K562 (cell line): ENCODE results near the gene TLR6. TPM values are rescaled to one million over a fixed set of nuclear protein-coding genes. Genes with fewer than 3 reads are reported as not detected.

ENCODE experiments used
- ATAC-seq: fragments of 200-7000 bp; cut with Tn5 transposase; 3 replicates; pipeline ENCODE4 v1.9.1; 2020; ENCODE audit warnings: moderate library complexity
- BruUV-seq: library from RNA; stranded (reverse); fragments of 400-500 nt; replicated peaks from 2 replicates; lab custom pipeline; 2021; lab: Mats Ljungman, UMichigan
- CTCF ChIA-PET: fragments of 300-600 bp; formaldehyde crosslinking; extraction: SDS; loops from one replicate; lab custom pipeline; 2021; ENCODE audit warnings: low intra/inter-chr PET ratio; lab: Yijun Ruan, JAX
- POLR2A ChIA-PET: fragments of 300-600, 350-650 bp; sonication (Branson Sonifier 250); formaldehyde crosslinking; extraction: SDS; loops from one replicate; lab custom pipeline; 2021; ENCODE audit warnings: antibody characterized with exemption, inconsistent platforms; lab: Yijun Ruan, JAX
- DNase-seq, 4 experiments: peaks; one replicate each; pipeline versions ENCODE4 v3.0.0 to v3.0.0-alpha.2; 2011 to 2018; ENCODE audit warnings: low spot score in 3 of 4, mixed read lengths in 3 of 4; ENCODE audit errors: extremely low read depth in 1 of 4
- FAIRE-seq: peaks from 2 replicates; lab custom pipeline; 2011; peaks lifted over from hg19 to GRCh38; lab: Jason Lieb, UNC
- H2AFZ ChIP-seq: 2 replicates; pipeline ENCODE4 v1.6.0; 2011; ENCODE audit warnings: low read depth, low read length, control low read depth, inconsistent platforms
- H3K27ac ChIP-seq: fragments of 200-600 bp; 3 replicates; pipeline ENCODE4 v1.8.0; 2011; ENCODE audit warnings: low read depth, mild to moderate bottlenecking, control low read depth, inconsistent platforms, low read length, moderate library complexity, mixed read lengths; ENCODE audit errors: extremely low read depth
- H3K27me3 ChIP-seq, 2 experiments: fragments of 300-600 bp in 1 of 2; 2 replicates in 1 of 2; 3 replicates in 1 of 2; pipeline versions ENCODE4 v1.6.0 to v1.8.0; 2011; ENCODE audit warnings: inconsistent platforms in 2 of 2, low read length in 2 of 2, mild to moderate bottlenecking in 1 of 2, mixed read lengths in 1 of 2, moderate library complexity in 1 of 2; ENCODE audit not compliant: control insufficient read depth in 2 of 2, insufficient read depth in 2 of 2
- H3K36me3 ChIP-seq: fragments of 300-600 bp; 3 replicates; pipeline ENCODE4 v1.8.0; 2011; ENCODE audit warnings: mild to moderate bottlenecking, low read length, inconsistent platforms; ENCODE audit not compliant: control insufficient read depth, insufficient read depth
- H3K4me1 ChIP-seq, 2 experiments: fragments of 200-600 bp in 1 of 2; replicated peaks in 1 of 2; 2 replicates in 1 of 2; 3 replicates in 1 of 2; pipeline versions ENCODE4 v1.5.1 to v1.8.0; 2011; ENCODE audit warnings: inconsistent platforms in 2 of 2, low read length in 2 of 2, mild to moderate bottlenecking in 1 of 2, mixed read lengths in 1 of 2, moderate library complexity in 1 of 2; ENCODE audit not compliant: control insufficient read depth in 2 of 2, insufficient read depth in 2 of 2
- H3K4me2 ChIP-seq: 2 replicates; pipeline ENCODE4 v1.6.1; 2011; ENCODE audit warnings: low read length, control low read depth, inconsistent platforms, mixed read lengths; ENCODE audit not compliant: insufficient read depth
- H3K4me3 ChIP-seq: fragments of 200-600 bp; sonication (generic), shearing (Covaris generic); 2 replicates; pipeline ENCODE4 v1.5.1; 2016; ENCODE audit warnings: control low read depth, inconsistent platforms
- H3K79me2 ChIP-seq: fragments of 200-600 bp; 3 replicates; pipeline ENCODE4 v1.8.0; 2011; ENCODE audit warnings: low read length, inconsistent platforms; ENCODE audit not compliant: control insufficient read depth, insufficient read depth
- H3K9ac ChIP-seq, 2 experiments: 2 replicates each; pipeline versions ENCODE4 v1.6.0 to v1.6.1; 2011; ENCODE audit warnings: low read depth in 2 of 2, low read length in 2 of 2, control low read depth in 1 of 2, inconsistent platforms in 1 of 2, mild to moderate bottlenecking in 1 of 2, mixed read lengths in 1 of 2; ENCODE audit not compliant: insufficient read depth in 1 of 2
- H3K9me1 ChIP-seq: one replicate; pipeline ENCODE4 v1.6.0; 2011; ENCODE audit warnings: inconsistent platforms, mild to moderate bottlenecking, low read length, moderate library complexity; ENCODE audit not compliant: control insufficient read depth, insufficient read depth
- H3K9me3 ChIP-seq: replicated peaks from 2 replicates; pipeline ENCODE4 v1.5.1; 2011; ENCODE audit warnings: low read depth, low read length, inconsistent platforms; ENCODE audit not compliant: control insufficient read depth, insufficient read depth
- H4K20me1 ChIP-seq: replicated peaks from 2 replicates; pipeline ENCODE4 v1.6.1; 2011; ENCODE audit warnings: low read length, inconsistent platforms, mixed read lengths; ENCODE audit not compliant: control insufficient read depth, insufficient read depth
- CBX1 ChIP-seq: sonication (generic); IDR thresholded peaks from 2 replicates; pipeline ENCODE4 v1.6.1; 2016; ENCODE audit warnings: antibody characterized with exemption, low read depth, mild to moderate bottlenecking
- CTCF ChIP-seq, 3 experiments: IDR thresholded peaks in 2 of 3; conservative IDR thresholded peaks in 1 of 3; 2 replicates each; pipeline ENCODE4 v1.5.1; 2011 to 2012; ENCODE audit warnings: low read length in 3 of 3, mild to moderate bottlenecking in 3 of 3, control low read depth in 2 of 3, improper control_type of control experiment in 1 of 3, inconsistent platforms in 1 of 3, low read depth in 1 of 3, mixed read lengths in 1 of 3, moderate library complexity in 1 of 3; ENCODE audit not compliant: insufficient read depth in 2 of 3
- DEAF1 ChIP-seq: fragments of 450-650 bp; formaldehyde crosslinking; IDR thresholded peaks from 2 replicates; pipeline ENCODE4 v1.4.0; 2020; ENCODE audit warnings: mild to moderate bottlenecking, moderate library complexity
- EP300 ChIP-seq: IDR thresholded peaks from 2 replicates; pipeline ENCODE4 v1.6.1; 2012; ENCODE audit warnings: low read length, improper control_type of control experiment
- POLR2H ChIP-seq: IDR thresholded peaks from 2 replicates; pipeline ENCODE4 v1.6.1; 2016; ENCODE audit warnings: missing genetic modification characterization, low read depth, mild to moderate bottlenecking, control low read depth, missing compliant biosample characterization, moderate library complexity
- RAD21 ChIP-seq, 2 experiments: fragments of 250-450 bp in 1 of 2; fragments of 450-650 bp in 1 of 2; sonication (Bioruptor Pico) in 1 of 2; formaldehyde crosslinking in 1 of 2; IDR thresholded peaks in 1 of 2; conservative IDR thresholded peaks in 1 of 2; 2 replicates each; pipeline versions ENCODE4 v1.4.0 to v1.8.0; 2020 to 2022; ENCODE audit warnings: mild to moderate bottlenecking in 2 of 2, moderate library complexity in 1 of 2
- REST ChIP-seq, 2 experiments: fragments of 450-650 bp; formaldehyde crosslinking in 1 of 2; IDR thresholded peaks; 2 replicates each; pipeline versions ENCODE4 v1.4.0 to v1.6.1; 2014 to 2020; ENCODE audit warnings: mild to moderate bottlenecking in 2 of 2, borderline replicate concordance in 1 of 2, low read depth in 1 of 2
- SIX5 ChIP-seq, 2 experiments: IDR thresholded peaks; 2 replicates each; pipeline ENCODE4 v1.6.1; 2011; ENCODE audit warnings: low read length in 2 of 2, borderline replicate concordance in 1 of 2, low read depth in 1 of 2, mild to moderate bottlenecking in 1 of 2, moderate library complexity in 1 of 2; ENCODE audit not compliant: insufficient read depth in 1 of 2
- in situ Hi-C: fragments of 300-500 bp; cut with MboI; formaldehyde crosslinking; loops from 4 replicates; pipeline ENCODE4 v1.15.0; 2018; ENCODE audit warnings: inconsistent platforms, mixed read lengths
- intact Hi-C: fragments of 100-400 bp; cut with micrococcal nuclease; formaldehyde crosslinking; loops from 2 replicates; pipeline ENCODE4 v1.14.2; 2022
- polyA plus RNA-seq, 8 experiments: library from polyadenylated mRNA; depleted of rRNA in 4 of 8; stranded (reverse) in 5 of 8; unstranded in 3 of 8; fragments of >200 nt; fragmentation: Nextera tagmentation in 2 of 8; fragmentation: Illumina TruSeq in 1 of 8; extraction: Ambion mirVana in 2 of 8; extraction: Trizol in 1 of 8; gene quantifications; 2 replicates each; pipeline versions ENCODE4 v1.2.1 to v1.2.3, GENCODE V29; 2011 to 2014; ENCODE audit warnings: inconsistent platforms in 1 of 8, missing spikeins in 1 of 8
- total RNA-seq, 7 experiments: library from RNA; depleted of rRNA in 6 of 7; stranded (reverse); fragments of >200 nt in 6 of 7; fragmentation: Illumina TruSeq in 2 of 7; extraction: Trizol in 2 of 7; gene quantifications; 2 replicates each; pipeline versions ENCODE4 v1.2.1 to v1.2.3, GENCODE V29; 2011 to 2021; ENCODE audit warnings: low replicate concordance in 1 of 7

TLR6 gene
- total and polyA plus RNA-seq, 9 of the 15 experiments (the other 6 are each of a cell fraction or from before 2014, with no cell fraction given), result 0.08 to 1.9 (median 0.91) TPM

GRCh38 chr4:38902695-38903094 is 46.1 kb upstream of the TLR6 start:
- TF ChIP-seq SIX5 (IDR thresholded peaks at IDR 0.05; ENCODE audit: borderline replicate concordance in 1 of 2, insufficient read depth in 1 of 2, low read depth in 1 of 2, low read length in 2 of 2) (no peak), DEAF1 (peak; percentile 45; the same call in 1 of the 2 replicates), REST (IDR thresholded peaks at IDR 0.05; ENCODE audit: borderline replicate concordance) (peak; percentile 62), REST (CRISPR knock-in tag; IDR thresholded peaks at IDR 0.05; ENCODE audit: low read depth) (no peak), POLR2H (tag) (peak; percentile 29; the same call in 1 of the 2 replicates), CTCF (IDR thresholded peaks at IDR 0.05 in 2 of 3, conservative IDR thresholded peaks at IDR 0.05 in 1 of 3; ENCODE audit: insufficient read depth in 2 of 3, low read depth in 1 of 3, low read length in 3 of 3) (peak in 2 of 3 experiments; percentile 14 to 58; a peak in 2 of 6 replicates), CBX1 (no peak), RAD21 (CRISPR knock-in tag; conservative IDR thresholded peaks at IDR 0.05 in 1 of 2, IDR thresholded peaks at IDR 0.05 in 1 of 2) (peak; percentile 71 to 86), EP300 (no peak)

More at GRCh38 chr4:38902695-38903094, 46.1 kb upstream of the TLR6 start:
- FAIRE-seq (peak; percentile 32), DNase-seq (peak in 3 of 4 experiments; percentile 18 to 43 (median 27)), ATAC-seq (peak; percentile 88)
- Histone ChIP-seq H3K4me2 (no peak overlapping the region), H3K36me3 (peaks cover 3% of the 10 kb centered on the region; the same call in 1 of the 3 replicates), H3K9me3 (no peaks in the 10 kb centered on the region), H4K20me1 (no peaks in the 10 kb centered on the region), H3K4me3 (no peak overlapping the region), H3K9ac (no peak overlapping the region), H3K4me1 (peaks cover 0 to 2% of the 10 kb centered on the region in 2 experiments; a peak in 1 of 5 replicates), H3K79me2 (no peaks in the 10 kb centered on the region), H2AFZ (no peak overlapping the region), H3K27me3 (no peaks in the 10 kb centered on the region), H3K9me1 (no peaks in the 10 kb centered on the region), H3K27ac (no peak overlapping the region)
- no TSS peak for BruUV-seq
- ChIA-PET POLR2A (interaction anchor here (0.7 kb wide), 1 partner anchor 9 kb away, joined by 3 read pairs; no protein-coding TSS in a partner anchor), CTCF (interaction anchor here (2.0 kb wide), 1 partner anchor 232 kb away, joined by 15 read pairs; no protein-coding TSS in a partner anchor)
- in situ Hi-C loops, result loop anchor here (5.0 kb wide), 1 partner anchor 235 kb away; no protein-coding TSS in a partner anchor
- intact Hi-C loops, result loop anchor here (1.0 to 5.0 kb wide), 2 partner anchors 145 to 233 kb away; no protein-coding TSS in a partner anchor
